H1 (cell line): Measurements from ENCODE around the gene MCRS1. TPM values are rescaled to one million over a fixed set of nuclear protein-coding genes. Genes with fewer than 3 reads are reported as not detected.

Source experiments
- CTCF ChIA-PET: fragments of 300-600 bp; sonication (Branson Sonifier 250); formaldehyde crosslinking; loops from one replicate; lab custom pipeline; 2021; ENCODE audit not compliant: partially characterized antibody; lab: Charles Lee
- POLR2A ChIA-PET: fragments of 300-600 bp; sonication (Branson Sonifier 250); formaldehyde crosslinking; loops from one replicate; lab custom pipeline; 2021; ENCODE audit warnings: inconsistent platforms; ENCODE audit not compliant: partially characterized antibody; lab: Charles Lee
- DNase-seq, 2 experiments: peaks; one replicate each; pipeline versions ENCODE4 v3.0.0 to v3.0.0-alpha.2; 2010 to 2022; ENCODE audit warnings: low spot score in 2 of 2, low read depth in 1 of 2, mixed read lengths in 1 of 2
- FAIRE-seq: peaks from 2 replicates; lab custom pipeline; 2011; peaks lifted over from hg19 to GRCh38; lab: Jason Lieb, UNC
- H2AFZ ChIP-seq: 2 replicates; pipeline ENCODE4 v1.8.1; 2012; ENCODE audit warnings: low read length, inconsistent platforms
- H2AK5ac ChIP-seq: 2 replicates; pipeline ENCODE4 v1.6.1; 2013; ENCODE audit warnings: low read depth, low read length
- H2BK120ac ChIP-seq: replicated peaks from 2 replicates; pipeline ENCODE3; 2013; ENCODE audit warnings: low read depth, low read length, inconsistent platforms
- H2BK12ac ChIP-seq: 2 replicates; pipeline ENCODE4 v1.6.1; 2013; ENCODE audit warnings: low read depth, low read length
- H2BK15ac ChIP-seq: 2 replicates; pipeline ENCODE4 v1.6.1; 2013; ENCODE audit warnings: low read length
- H2BK20ac ChIP-seq: 2 replicates; pipeline ENCODE4 v1.6.1; 2013; ENCODE audit warnings: low read length
- H2BK5ac ChIP-seq: 2 replicates; pipeline ENCODE4 v1.6.1; 2013; ENCODE audit warnings: low read depth, low read length
- H3K14ac ChIP-seq: 2 replicates; pipeline ENCODE4 v1.6.1; 2013; ENCODE audit warnings: inconsistent platforms; ENCODE audit not compliant: insufficient read length
- H3K18ac ChIP-seq: 2 replicates; pipeline ENCODE4 v1.6.1; 2013; ENCODE audit warnings: low read length; ENCODE audit errors: extremely low read depth
- H3K23ac ChIP-seq: 2 replicates; pipeline ENCODE4 v1.6.1; 2013; ENCODE audit warnings: inconsistent platforms; ENCODE audit not compliant: insufficient read length
- H3K23me2 ChIP-seq: 2 replicates; pipeline ENCODE4 v1.6.1; 2013; ENCODE audit warnings: low read depth, low read length
- H3K27ac ChIP-seq: 2 replicates; pipeline ENCODE4 v1.6.1; 2011; ENCODE audit warnings: low read depth, low read length, inconsistent platforms
- H3K27me3 ChIP-seq, 4 experiments: replicated peaks in 1 of 4; 1 replicate in 1 of 4; 2 replicates in 3 of 4; pipeline versions ENCODE4 v1.6.1 to v1.8.1; 2011 to 2013; ENCODE audit warnings: low read length in 3 of 4, mild to moderate bottlenecking in 3 of 4, inconsistent platforms in 2 of 4, mixed read lengths in 2 of 4, moderate library complexity in 1 of 4; ENCODE audit not compliant: control insufficient read depth in 3 of 4, insufficient read depth in 3 of 4; ENCODE audit errors: extremely low read depth in 1 of 4
- H3K36me3 ChIP-seq, 4 experiments: 2 replicates each; pipeline versions ENCODE4 v1.6.1 to v1.8.1; 2011 to 2013; ENCODE audit warnings: mild to moderate bottlenecking in 4 of 4, low read length in 3 of 4, moderate library complexity in 2 of 4, control low read depth in 1 of 4, inconsistent platforms in 1 of 4; ENCODE audit not compliant: insufficient read depth in 4 of 4, control insufficient read depth in 2 of 4
- H3K4ac ChIP-seq: replicated peaks from 2 replicates; pipeline ENCODE3; 2013; ENCODE audit warnings: low read length, low read depth, mixed read lengths, inconsistent platforms; ENCODE audit not compliant: insufficient read length
- H3K4me1 ChIP-seq, 4 experiments: replicated peaks in 1 of 4; 1 replicate in 1 of 4; 2 replicates in 3 of 4; pipeline versions ENCODE4 v1.6.1 to v1.8.1; 2011 to 2013; ENCODE audit warnings: low read length in 3 of 4, inconsistent platforms in 2 of 4, mixed read lengths in 1 of 4; ENCODE audit not compliant: insufficient read depth in 4 of 4, control insufficient read depth in 3 of 4
- H3K4me2 ChIP-seq, 2 experiments: 2 replicates each; pipeline versions ENCODE4 v1.6.1 to v1.8.1; 2011 to 2013; ENCODE audit warnings: low read depth in 2 of 2, low read length in 2 of 2, control low read depth in 1 of 2, inconsistent platforms in 1 of 2, mild to moderate bottlenecking in 1 of 2; ENCODE audit not compliant: insufficient read depth in 1 of 2
- H3K4me3 ChIP-seq, 4 experiments: fragments of 200-600, 300-600 bp in 1 of 4; sonication (generic), shearing (Covaris generic), sonication (Bioruptor Twin) in 1 of 4; 2 replicates each; pipeline versions ENCODE4 v1.5.1 to v1.8.1; 2011 to 2016; ENCODE audit warnings: low read length in 4 of 4, low read depth in 3 of 4, control low read depth in 2 of 4, inconsistent platforms in 2 of 4, mild to moderate bottlenecking in 2 of 4, mixed read lengths in 1 of 4, moderate library complexity in 1 of 4; ENCODE audit not compliant: insufficient read depth in 2 of 4; ENCODE audit errors: extremely low read depth in 1 of 4
- H3K56ac ChIP-seq: replicated peaks from 2 replicates; pipeline ENCODE3; 2013; ENCODE audit warnings: low read depth, mild to moderate bottlenecking, mixed read lengths, low read length, inconsistent platforms; ENCODE audit not compliant: insufficient read length
- H3K79me1 ChIP-seq: 2 replicates; pipeline ENCODE4 v1.6.1; 2013; ENCODE audit warnings: low read depth, low read length, control low read depth
- H3K79me2 ChIP-seq, 2 experiments: 2 replicates each; pipeline versions ENCODE4 v1.6.1 to v1.8.1; 2012 to 2013; ENCODE audit warnings: low read length in 2 of 2, mild to moderate bottlenecking in 2 of 2, inconsistent platforms in 1 of 2; ENCODE audit not compliant: insufficient read depth in 2 of 2, control insufficient read depth in 1 of 2
- H3K9ac ChIP-seq, 4 experiments: replicated peaks in 1 of 4; 1 replicate in 1 of 4; 2 replicates in 3 of 4; pipeline versions ENCODE4 v1.6.1 to v1.8.1; 2011 to 2013; ENCODE audit warnings: low read depth in 3 of 4, low read length in 3 of 4, control low read depth in 2 of 4, mild to moderate bottlenecking in 2 of 4, moderate library complexity in 2 of 4, inconsistent platforms in 1 of 4; ENCODE audit errors: extremely low read depth in 1 of 4
- H3K9me3 ChIP-seq, 2 experiments: 2 replicates each; pipeline versions ENCODE4 v1.6.1 to v1.8.1; 2012 to 2013; ENCODE audit warnings: mild to moderate bottlenecking in 2 of 2, moderate library complexity in 2 of 2, control low read depth in 1 of 2, inconsistent platforms in 1 of 2, low read depth in 1 of 2, low read length in 1 of 2, mixed read lengths in 1 of 2; ENCODE audit not compliant: insufficient read depth in 2 of 2
- H4K20me1 ChIP-seq, 2 experiments: replicated peaks in 1 of 2; 2 replicates each; pipeline versions ENCODE3 to v1.8.1; 2011 to 2013; ENCODE audit warnings: inconsistent platforms in 2 of 2, low read length in 2 of 2, mild to moderate bottlenecking in 1 of 2; ENCODE audit not compliant: insufficient read depth in 2 of 2, control insufficient read depth in 1 of 2
- H4K5ac ChIP-seq: 2 replicates; pipeline ENCODE4 v1.6.1; 2013; ENCODE audit warnings: low read length, low read depth, mixed read lengths, inconsistent platforms; ENCODE audit not compliant: insufficient read length
- H4K8ac ChIP-seq: 2 replicates; pipeline ENCODE4 v1.8.0; 2013; ENCODE audit warnings: mild to moderate bottlenecking, moderate library complexity, low read length, inconsistent platforms; ENCODE audit not compliant: insufficient read depth; ENCODE audit errors: extremely low read depth
- H4K91ac ChIP-seq: replicated peaks from 2 replicates; pipeline ENCODE3; 2013; ENCODE audit warnings: low read length, mixed read lengths, inconsistent platforms; ENCODE audit not compliant: insufficient read length
- CHD1 ChIP-seq: IDR thresholded peaks from 2 replicates; pipeline ENCODE4 v1.6.1; 2012; ENCODE audit warnings: low read depth, low read length, improper control_type of control experiment
- CHD2 ChIP-seq: IDR thresholded peaks from 2 replicates; pipeline ENCODE4 v1.6.1; 2012; ENCODE audit warnings: low read length, improper control_type of control experiment
- JUND ChIP-seq: IDR thresholded peaks from 2 replicates; pipeline ENCODE4 v1.6.1; 2011; ENCODE audit warnings: mild to moderate bottlenecking, improper control_type of control experiment, low read length
- KDM4A ChIP-seq: IDR thresholded peaks from one replicate; pipeline ENCODE4 v1.7.1; 2012; ENCODE audit warnings: low read depth, mild to moderate bottlenecking, moderate library complexity, low read length, inconsistent platforms; ENCODE audit not compliant: severe bottlenecking
- RAD21 ChIP-seq, 2 experiments: IDR thresholded peaks in 1 of 2; conservative IDR thresholded peaks in 1 of 2; 2 replicates each; pipeline ENCODE4 v1.6.1; 2011; ENCODE audit warnings: low read depth in 2 of 2, low read length in 2 of 2, improper control_type of control experiment in 1 of 2, inconsistent platforms in 1 of 2, mild to moderate bottlenecking in 1 of 2, moderate library complexity in 1 of 2
- RBBP5 ChIP-seq: IDR thresholded peaks from 2 replicates; pipeline ENCODE4 v1.7.1; 2012; ENCODE audit warnings: low read depth, mild to moderate bottlenecking, inconsistent platforms, low read length, moderate library complexity, borderline replicate concordance
- RFX5 ChIP-seq: IDR thresholded peaks from 2 replicates; pipeline ENCODE4 v1.6.1; 2011; ENCODE audit warnings: low read depth, low read length, improper control_type of control experiment, borderline replicate concordance
- SIX5 ChIP-seq: IDR thresholded peaks from 2 replicates; pipeline ENCODE4 v1.6.1; 2011; ENCODE audit warnings: mild to moderate bottlenecking, low read depth, low read length
- TBP ChIP-seq: IDR thresholded peaks from 2 replicates; pipeline ENCODE4 v1.6.1; 2011; ENCODE audit warnings: low read depth, low read length, improper control_type of control experiment
- YY1 ChIP-seq: IDR thresholded peaks from 2 replicates; pipeline ENCODE4 v1.6.1; 2011; ENCODE audit warnings: low read depth, mild to moderate bottlenecking, low read length
- WGBS, 2 experiments: shearing (Covaris generic) in 1 of 2; methylation state at CpG; one replicate each; pipeline versions ENCODE4 v1.1.6 to v1.1.7; 2013 to 2015; ENCODE audit warnings: low lambda C conversion rate in 2 of 2, mixed read lengths in 2 of 2, inconsistent platforms in 1 of 2, low coverage in 1 of 2, missing lambda C conversion rate in 1 of 2; ENCODE audit not compliant: insufficient replicate concordance in 2 of 2, insufficient coverage in 1 of 2, insufficient read length in 1 of 2; ENCODE audit errors: extremely low coverage in 1 of 2, missing lambda C conversion rate in 1 of 2; 5-methylcytosine and 5-hydroxymethylcytosine counted together
- polyA plus RNA-seq, 7 experiments: library from polyadenylated mRNA; depleted of rRNA in 3 of 7; stranded (reverse) in 5 of 7; unstranded in 2 of 7; fragments of >200 nt in 5 of 7; fragments of 200-250 nt in 2 of 7; gene quantifications; 1 replicate in 5 of 7; 2 replicates in 1 of 7; 4 replicates in 1 of 7; pipeline versions ENCODE4 v1.2.1 to v1.2.3, GENCODE V29; 2011 to 2013; ENCODE audit warnings: missing spikeins in 2 of 7, mixed read lengths in 2 of 7
- total RNA-seq: library from RNA; stranded (reverse); fragmentation: NEBNext Ultra II Directional; extraction: Animal tissue kit (Norgen Biotek cat#: 25700); gene quantifications from 2 replicates; pipeline ENCODE4 v1.2.1, GENCODE V29; 2021
- TF ChIP-seq, protein P1 (sequence below): IDR thresholded peaks from 2 replicates; pipeline ENCODE4 v1.6.1; 2011; ENCODE audit warnings: low read depth, mild to moderate bottlenecking, low read length; ENCODE audit not compliant: insufficient read depth

Gene MCRS1
- total and polyA plus RNA-seq, 2 of the 8 experiments (the other 6 are each of a cell fraction or from before 2014, with no cell fraction given), result 90.3 to 139 TPM

DNA sequence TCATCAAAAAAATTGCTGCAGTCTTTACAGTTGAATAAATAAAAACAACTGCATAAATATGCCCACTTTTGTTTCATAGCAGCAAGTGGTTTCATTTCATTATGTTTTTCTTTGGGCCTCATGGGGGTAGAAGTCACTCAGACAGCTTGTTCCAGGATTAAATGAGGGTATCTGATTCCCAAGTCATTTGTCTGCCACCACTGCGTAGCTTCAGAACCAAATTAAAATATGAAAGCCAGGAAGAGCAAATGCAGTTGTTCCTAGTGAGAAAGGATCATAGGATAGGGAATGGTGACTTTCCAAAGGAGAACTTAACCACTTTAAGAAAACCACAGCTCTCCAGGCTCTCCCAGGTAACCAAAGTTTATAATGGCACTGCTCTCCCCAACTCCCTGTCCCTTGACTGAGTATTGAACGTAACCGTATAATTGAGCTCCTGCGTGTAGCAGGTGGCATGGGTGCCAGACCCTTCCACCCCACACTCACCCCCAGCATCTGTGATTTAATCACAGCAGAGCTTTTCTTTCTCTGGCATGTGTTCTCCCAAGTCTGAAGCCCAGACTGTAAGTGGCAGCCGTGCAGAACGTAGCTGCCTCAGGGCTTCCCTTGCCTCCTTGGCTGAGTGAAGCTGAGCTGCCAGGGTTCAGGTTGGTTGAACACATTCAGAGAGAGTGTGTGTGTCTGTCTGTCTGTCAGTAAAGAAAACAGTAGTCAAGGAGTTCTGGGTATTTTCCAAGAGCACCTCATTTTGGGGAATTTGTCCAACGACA lies 40.4 kb downstream of the MCRS1 start:
- no peak overlapping the region for H2BK20ac ChIP-seq
- no peak overlapping the region for H4K5ac ChIP-seq
- no peak overlapping the region for H3K4ac ChIP-seq
- H3K18ac ChIP-seq, result no peak overlapping the region
- no peak for DNase-seq
- H3K9me3 ChIP-seq, result no peaks in the 10 kb centered on the region
- WGBS, 2 experiments, result 77% methylated on average over 7 of the region's 7 CpGs; no CpG with 5 or more reads in 1 of the 2 experiments
- H3K36me3 ChIP-seq, result peaks cover 6 to 26% (median 12%) of the 10 kb centered on the region in 4 experiments; a peak in 6 of 8 replicates
- H2AFZ ChIP-seq, result no peak overlapping the region
- H3K27ac ChIP-seq, result no peak overlapping the region
- no peak overlapping the region for H2BK120ac ChIP-seq
- H2BK15ac ChIP-seq, result no peak overlapping the region
- FAIRE-seq, result peak; percentile 36
- H3K56ac ChIP-seq, result no peak overlapping the region
- H4K8ac ChIP-seq, result no peak overlapping the region
- no peak overlapping the region for H3K4me3 ChIP-seq
- H4K20me1 ChIP-seq, result no peaks in the 10 kb centered on the region
- CTCF ChIA-PET, result interaction anchor here (0.6 to 10.7 kb wide), 15 partner anchors 9 to 440 kb away, joined by 3 to 72 read pairs (median 3); no protein-coding TSS in a partner anchor
- H3K4me1 ChIP-seq, result peaks cover 0 to 3% (median 0%) of the 10 kb centered on the region in 4 experiments; a peak in 1 of 7 replicates
- H3K79me2 ChIP-seq, result no peaks in the 10 kb centered on the region
- no peak overlapping the region for H2BK12ac ChIP-seq
- no peak overlapping the region for H4K91ac ChIP-seq
- H3K23ac ChIP-seq, result no peak overlapping the region
- no peak for TF ChIP-seq RAD21 (IDR thresholded peaks at IDR 0.05 in 1 of 2, conservative IDR thresholded peaks at IDR 0.05 in 1 of 2; ENCODE audit: low read depth in 2 of 2, low read length in 2 of 2)
- no peak for TF ChIP-seq CHD1
- no peak for TF ChIP-seq RBBP5
- no peak for TF ChIP-seq RFX5
- TF ChIP-seq YY1, result no peak
- no peak for TF ChIP-seq SIX5
- TF ChIP-seq, protein P1, sequence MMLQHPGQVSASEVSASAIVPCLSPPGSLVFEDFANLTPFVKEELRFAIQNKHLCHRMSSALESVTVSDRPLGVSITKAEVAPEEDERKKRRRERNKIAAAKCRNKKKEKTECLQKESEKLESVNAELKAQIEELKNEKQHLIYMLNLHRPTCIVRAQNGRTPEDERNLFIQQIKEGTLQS, result no peak
- no peak for TF ChIP-seq KDM4A
- TF ChIP-seq TBP, result no peak
- TF ChIP-seq CHD2, result no peak
- no peak for TF ChIP-seq JUND
- no peaks in the 10 kb centered on the region for H3K79me1 ChIP-seq
- H3K23me2 ChIP-seq, result no peaks in the 10 kb centered on the region
- no peak overlapping the region for H3K4me2 ChIP-seq
- POLR2A ChIA-PET, result interaction anchor here (0.8 to 1.4 kb wide), 2 partner anchors 30 to 39 kb away, joined by 3 read pairs; no protein-coding TSS in a partner anchor
- H3K27me3 ChIP-seq, result no peaks in the 10 kb centered on the region; a peak in 1 of 7 replicates
- H2BK5ac ChIP-seq, result no peak overlapping the region
- no peak overlapping the region for H3K14ac ChIP-seq
- H3K9ac ChIP-seq, result no peak overlapping the region
- no peak overlapping the region for H2AK5ac ChIP-seq
